GM21717 (cell line): Measurements from ENCODE around the gene ALG9.
"Not testable (repeated sequence)": the region's sequence is repeated elsewhere in the genome, so short reads cannot be mapped to it uniquely, and the experiment has no call there.

ENCODE experiments used
- ATAC-seq: cut with Tn5 transposase; IDR thresholded peaks from one replicate; pipeline ENCODE4 v1.9.1; 2021; ENCODE audit warnings: mild to moderate bottlenecking, moderate library complexity; ENCODE audit not compliant: unreplicated experiment

Gene ALG9

DNA sequence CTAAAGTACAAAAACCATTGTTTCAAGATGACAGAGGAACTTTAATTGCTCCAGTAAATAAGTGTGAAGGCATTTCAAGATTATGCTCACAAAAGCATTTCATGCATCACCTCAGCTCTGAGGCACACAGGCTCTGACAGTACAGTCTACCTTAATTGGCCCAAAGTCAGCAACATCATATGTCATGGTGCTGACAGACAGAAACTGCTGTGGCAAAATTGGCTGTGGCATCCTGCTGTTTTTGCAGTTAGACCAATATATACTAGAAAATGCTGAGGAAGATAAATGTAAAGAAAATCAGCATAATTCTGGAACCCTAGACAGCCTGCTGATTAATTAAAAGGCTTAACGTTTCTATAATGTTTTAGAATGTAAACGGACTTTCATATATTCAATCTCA, 70.2 kb downstream of the ALG9 start:
- ATAC-seq: no peak

DNA sequence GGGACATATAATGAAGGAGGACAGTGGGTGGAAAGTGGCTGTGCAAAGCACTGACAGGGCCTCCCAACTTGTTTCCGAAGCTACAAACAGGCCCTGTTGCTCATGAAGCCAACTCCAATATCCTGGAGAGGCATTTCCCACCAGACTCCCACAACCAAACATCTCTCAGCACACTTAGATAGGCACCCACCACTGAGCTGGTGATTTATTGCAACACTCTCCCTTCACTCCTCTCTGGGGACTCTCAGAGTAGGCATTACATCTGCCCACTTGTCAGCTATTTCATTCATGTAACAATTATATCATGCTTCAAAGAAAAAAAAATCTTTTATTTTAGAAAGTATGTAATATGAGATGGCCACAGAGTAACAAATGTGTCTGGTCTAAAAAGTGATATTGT, 73.1 kb downstream of the ALG9 start:
- ATAC-seq: no peak

DNA sequence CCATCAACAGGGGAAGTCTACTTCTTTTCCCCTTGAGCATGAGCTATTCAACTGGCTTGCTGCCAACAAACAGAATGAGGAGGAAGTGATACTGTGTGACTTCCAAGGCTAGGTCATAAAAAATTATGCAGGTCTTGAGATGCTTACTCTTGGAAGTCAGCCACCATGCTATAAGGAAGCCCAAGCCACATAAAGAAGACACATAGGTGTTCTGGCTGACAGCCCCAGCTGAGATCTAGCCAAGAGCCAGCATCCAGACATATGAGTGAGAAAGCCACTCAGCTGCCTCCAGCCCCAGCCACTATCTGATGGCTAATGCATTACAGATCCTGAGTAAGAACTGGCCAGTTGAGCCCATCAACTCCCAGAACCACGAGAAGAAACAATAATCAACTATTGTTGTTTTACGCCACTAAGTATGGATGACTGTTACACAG, 74.2 kb downstream of the ALG9 start:
- no peak for ATAC-seq

DNA sequence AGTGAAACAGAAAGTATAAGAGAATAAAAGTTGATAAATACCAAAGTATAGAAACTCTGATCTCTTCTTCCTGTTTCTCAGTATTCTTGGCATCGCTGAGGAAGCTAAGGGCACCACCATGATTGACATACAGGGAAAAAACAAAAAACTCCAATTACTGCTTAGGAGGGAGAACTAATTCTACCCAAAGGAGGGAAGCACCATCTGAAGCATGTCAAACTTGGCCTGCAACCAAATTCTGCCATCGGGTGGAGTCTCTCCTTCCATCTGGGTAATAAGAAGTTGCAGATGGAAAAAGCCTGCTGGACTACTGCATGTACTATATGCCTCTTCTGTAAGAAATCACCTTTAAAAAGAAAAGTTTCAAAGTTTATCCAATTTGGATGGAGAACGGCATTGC, 74.7 kb downstream of the ALG9 start:
- no peak for ATAC-seq

DNA sequence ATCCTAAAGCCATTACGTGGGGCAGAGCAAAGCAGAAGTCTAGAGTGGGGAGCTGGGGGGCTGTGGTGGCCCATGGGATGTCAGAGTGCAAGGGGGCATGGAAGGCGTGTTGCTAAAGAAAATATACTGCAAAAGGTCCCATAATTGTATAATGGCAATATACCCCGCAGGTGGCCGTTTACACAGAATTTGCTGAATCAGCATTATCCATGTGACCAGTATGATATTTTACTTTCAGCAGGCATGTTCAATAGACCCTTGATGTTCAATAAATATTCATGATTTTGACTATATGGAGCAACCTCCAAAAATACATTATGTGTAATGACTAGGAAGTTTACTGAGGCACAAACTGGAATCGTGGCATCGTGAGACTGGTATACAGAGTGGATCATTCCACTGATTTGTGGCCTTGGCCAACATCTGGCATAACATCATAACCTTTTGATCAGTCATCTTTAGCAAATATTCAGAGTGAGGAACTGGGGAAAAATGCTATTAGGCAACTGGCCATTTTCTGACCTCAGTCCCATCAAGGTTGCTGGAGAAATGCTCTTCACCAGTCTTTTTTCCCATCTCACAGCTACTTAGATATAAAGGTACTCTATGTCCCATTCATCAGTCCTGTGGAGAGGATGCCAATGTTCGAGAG, 75.9 kb downstream of the ALG9 start:
- ATAC-seq: no peak

DNA sequence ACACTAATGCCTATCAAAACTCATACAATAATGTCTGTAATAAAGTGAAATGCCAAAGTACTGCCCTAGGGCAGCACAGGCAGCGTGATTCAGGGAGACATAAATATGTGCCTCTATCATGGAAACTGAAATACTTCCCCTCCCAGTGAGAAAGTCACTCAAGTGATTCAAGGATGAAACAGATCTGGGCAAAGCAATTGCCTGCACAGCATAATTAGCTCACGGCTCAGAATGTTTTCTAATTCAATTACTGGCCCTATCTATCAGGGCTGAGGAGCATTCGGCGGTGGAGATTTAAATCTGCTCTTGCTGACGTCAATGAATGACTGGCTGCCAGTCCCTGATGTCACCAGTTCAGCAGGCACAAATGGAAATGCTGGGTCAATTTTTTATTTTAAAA, 77.5 kb downstream of the ALG9 start:
- ATAC-seq: no peak

DNA sequence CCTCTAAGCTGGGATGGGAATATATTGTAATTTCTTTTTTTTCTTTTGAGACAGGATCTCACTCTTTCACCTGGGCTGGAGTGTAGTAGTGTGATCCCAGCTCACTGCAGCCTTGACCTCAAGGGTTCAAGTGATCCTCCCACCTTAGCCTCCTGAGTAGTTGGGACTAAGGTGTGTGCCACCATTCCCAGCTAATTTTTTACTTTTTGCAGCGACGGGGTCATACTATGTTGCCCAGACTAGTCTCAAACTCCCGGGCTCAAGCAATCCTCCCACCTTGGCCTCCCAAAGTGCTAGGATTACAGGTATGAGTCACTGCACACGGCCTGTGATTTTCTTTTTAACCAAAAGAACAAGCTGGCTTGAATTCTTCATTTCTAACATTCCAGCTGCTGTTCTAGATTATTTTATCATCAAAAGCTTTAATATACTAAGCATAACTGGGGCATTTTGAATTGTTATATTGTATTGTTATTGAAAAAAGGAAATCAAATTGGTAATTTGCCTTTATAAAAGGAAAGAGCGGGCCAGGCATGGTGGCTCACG, 78.4 kb downstream of the ALG9 start:
- no peak for ATAC-seq

DNA sequence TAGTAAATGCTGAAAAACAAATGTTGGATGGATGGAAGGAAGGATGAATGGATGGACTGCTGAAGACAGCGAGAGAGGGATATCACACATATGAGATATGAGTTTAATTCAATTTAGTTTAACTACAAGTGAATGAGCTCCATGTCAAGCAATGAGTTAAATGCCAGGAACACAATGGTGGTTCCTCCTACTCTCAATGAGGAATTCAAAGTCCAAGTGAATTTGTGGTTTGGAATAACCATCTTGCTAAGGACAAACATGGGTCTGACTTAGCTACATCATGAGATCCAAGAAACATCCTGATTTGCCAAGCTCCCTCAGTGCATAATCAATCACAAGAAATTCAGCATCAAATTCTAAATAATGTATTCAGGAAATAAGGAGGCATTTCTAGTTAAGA, 79.1 kb downstream of the ALG9 start:
- ATAC-seq: no peak

DNA sequence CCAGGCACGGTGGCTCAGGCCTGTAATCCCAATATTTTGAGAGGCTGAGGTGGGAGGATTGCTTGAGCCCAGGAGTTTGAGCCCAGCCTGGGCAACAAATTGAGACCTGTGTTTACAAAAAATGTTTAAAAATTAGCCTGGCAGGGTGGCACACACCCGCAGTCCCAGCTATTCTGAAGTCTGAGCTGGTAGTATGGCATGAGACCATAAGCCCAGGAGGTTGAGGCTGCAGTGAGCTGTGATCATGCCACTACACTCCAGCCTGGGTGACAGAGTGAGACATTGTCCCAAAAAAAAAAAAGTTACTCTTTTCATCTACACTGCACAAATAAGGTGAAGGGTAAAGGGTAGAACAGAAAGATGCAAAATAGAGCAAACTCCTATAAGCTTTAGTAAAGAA, 82.9 kb downstream of the ALG9 start:
- no peak for ATAC-seq

DNA sequence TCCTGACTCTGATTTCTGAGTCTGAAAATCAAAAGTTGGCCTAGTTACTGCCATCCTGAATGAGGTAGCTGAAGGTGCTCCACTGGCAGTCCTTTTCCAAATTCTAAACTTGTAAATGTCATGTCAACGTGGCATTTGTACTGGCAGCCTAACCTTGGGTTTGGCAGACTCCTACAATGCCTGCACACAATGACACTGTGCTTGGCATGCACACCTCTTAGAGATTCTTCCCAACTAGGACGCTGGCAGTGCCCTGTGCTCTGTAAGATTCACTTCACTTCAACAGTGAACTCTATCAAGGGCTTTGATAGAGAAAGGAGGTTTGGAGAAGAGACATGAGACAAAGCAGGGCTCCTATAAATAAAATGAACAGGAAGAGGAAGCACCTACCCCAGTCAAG, 83.3 kb downstream of the ALG9 start:
- ATAC-seq: no peak

DNA sequence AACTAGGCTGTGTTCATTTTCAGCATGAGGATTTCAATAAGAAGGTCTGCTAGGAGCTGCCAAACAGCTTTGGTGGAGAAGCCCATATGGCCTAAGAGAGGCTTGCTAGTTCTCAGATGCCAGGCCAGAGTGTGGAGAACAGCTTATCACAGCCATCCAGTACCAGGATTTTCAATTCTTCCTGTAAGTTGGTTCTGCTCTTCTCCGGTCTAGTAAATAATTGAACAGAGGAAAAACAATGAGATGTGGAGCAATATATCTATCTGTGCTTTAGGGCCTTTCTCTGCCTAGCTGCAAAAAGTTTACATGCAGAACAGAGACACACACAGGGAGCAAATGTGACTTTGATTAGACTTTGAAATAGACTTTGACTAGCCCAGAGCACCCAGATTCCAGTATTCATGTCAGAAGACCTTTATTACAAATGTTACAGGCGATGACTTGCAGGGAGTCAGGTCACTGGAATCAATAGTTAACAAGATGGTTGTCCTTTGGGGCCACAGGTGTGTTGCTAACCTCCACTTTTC, 85.4 kb downstream of the ALG9 start:
- ATAC-seq: no peak

DNA sequence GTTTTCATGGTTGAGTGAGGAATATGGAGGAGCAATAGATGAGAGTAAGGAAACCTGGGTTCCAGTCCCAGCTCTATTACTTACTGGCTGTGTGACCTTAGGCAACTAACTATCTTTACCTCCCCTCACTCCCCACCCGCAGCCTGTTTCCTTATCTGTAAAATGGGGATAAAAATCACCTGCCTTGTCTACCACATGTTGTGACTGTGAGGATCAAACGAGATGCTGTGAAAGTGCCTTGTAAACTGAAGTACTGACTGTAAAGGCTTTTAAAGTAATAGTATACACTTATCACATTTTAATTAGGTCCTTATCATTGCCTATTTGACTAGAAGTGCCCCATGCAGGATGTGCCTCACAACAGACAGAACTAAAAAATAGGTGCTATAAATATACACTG, 86.3 kb downstream of the ALG9 start:
- ATAC-seq: no peak

DNA sequence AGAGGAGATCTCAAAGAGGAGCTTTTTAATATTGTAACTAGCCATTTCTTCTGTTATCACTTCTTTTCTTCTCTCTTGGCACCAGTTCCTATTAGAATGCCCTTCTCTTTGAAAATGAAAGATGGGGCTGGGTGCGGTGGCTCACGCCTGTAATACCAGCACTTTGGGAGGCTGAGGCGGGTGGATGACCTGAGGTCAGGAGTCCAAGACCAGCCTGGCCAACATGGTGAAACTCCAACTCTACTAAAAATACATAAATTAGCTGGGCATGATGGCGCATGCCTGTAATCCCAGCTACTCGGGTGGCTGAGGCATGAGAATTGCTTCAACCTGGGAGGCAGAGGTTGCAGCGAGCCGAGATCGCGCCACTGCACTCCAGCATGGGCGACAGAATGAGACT, 87.1 kb downstream of the ALG9 start:
- not testable (repeated sequence) for ATAC-seq

DNA sequence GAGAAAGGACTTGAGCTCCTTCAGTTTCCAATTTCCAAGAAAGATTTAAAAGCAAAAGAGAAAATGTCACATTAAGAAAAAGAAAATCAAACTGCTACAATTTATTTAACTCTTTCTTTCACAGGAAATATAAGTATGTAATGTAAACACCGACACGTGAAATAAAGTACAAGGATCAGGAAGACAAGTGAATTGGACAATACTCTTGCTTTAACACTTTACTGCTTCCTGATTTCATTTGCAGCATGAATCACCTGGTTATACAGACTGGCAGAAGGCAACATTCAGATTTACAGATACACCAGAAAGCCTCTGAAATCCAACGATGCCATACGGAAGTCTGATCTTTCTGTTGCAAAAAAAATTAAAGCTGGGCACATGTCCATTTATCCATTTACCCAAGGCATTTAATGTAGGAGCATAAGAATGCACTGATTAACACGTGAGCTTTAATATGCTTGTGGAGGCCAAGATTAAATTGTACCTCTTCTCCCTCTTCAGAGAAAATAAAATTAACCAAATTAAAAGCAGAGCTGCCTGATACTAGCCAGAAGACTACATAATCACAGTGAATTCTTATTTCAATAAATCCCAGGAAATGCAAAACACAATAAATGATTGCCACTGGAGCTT, 89.2 kb downstream of the ALG9 start:
- ATAC-seq: no peak

DNA sequence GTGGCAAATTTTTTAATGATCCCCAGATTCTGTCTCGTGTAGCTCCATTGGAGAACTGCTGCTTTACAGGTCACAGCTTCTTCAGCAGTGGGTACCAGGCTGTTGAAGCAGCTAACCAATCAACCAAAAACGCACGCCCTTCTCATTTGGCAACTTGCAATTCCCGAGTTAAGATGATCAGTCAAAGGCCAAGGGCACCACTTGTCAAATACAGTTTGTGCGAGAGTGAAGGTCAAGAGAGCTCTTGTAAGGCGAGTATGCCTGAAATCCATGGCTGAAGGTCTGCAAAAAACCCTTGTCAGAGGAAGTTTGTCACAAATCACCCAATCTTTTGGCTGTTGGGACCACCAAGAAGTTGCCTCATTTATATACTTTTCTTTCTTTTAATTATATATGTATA, 92.3 kb downstream of the ALG9 start:
- ATAC-seq: no peak

DNA sequence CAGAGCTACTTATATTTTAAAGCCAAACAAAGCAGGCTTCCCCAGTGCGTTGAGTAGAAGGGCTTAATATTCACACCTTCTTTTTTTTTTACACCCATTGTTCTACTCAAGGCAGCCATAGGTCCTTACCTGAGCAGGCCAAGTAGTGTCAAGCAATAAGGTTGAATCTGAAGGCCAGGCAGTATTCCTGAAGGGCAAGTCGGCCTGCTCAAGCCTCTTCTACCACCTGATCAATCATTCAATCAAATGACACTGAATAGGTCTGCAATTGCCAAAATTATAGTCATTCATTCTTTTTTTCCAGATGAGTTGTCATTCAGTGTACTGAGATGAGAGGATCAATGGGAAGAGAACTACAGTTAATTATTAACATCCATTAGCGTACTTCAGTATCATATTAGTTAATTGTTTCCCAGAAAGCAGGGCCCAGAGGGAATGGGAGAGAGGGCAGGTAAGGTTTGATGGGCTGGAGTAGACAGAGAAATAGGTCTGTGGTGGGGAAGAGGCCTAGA, 93.3 kb downstream of the ALG9 start:
- ATAC-seq: no peak

DNA sequence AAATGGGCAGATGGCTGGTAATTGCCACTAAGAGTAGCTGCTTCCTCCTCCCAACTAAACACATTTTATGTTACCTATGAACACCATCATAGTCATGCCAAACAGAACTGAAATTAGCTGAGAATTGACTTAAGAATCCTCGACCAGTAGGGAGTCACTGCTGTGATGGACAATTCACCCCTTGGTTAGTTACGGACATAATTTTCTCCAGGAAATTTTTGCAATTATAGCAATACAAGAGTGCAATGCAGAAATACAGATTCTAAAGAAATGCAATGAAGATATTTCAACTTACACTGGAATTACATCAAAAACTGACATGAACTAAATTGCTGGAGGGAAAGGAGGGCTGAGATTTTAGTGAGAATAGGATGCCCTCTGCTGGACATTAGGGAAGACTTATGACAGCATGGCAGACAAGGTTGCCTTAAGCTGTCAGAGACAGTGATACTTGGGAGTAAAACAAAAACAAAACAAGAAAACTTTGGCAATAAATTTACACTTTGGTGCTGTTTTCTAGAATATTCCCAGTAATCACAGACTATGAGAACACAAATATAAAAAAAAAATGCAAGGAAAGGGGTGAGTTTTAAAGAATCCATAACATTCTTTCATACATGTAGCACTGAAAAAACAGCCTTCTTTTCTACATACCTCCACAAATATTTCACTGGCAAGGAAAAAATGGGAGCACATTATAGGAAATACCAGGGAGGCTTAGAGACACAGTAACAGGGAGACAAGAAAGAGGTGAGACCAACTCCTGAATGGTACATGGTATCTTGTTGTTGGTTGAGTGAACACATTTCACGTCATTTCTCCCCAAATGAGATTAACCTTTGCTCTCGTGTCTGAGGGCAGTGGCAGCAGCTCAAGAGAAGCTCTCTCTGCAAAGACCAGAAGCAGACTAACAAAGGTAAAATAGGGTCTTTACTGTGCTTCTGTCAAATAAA, 94.0 kb downstream of the ALG9 start:
- ATAC-seq: peak; percentile 49

DNA sequence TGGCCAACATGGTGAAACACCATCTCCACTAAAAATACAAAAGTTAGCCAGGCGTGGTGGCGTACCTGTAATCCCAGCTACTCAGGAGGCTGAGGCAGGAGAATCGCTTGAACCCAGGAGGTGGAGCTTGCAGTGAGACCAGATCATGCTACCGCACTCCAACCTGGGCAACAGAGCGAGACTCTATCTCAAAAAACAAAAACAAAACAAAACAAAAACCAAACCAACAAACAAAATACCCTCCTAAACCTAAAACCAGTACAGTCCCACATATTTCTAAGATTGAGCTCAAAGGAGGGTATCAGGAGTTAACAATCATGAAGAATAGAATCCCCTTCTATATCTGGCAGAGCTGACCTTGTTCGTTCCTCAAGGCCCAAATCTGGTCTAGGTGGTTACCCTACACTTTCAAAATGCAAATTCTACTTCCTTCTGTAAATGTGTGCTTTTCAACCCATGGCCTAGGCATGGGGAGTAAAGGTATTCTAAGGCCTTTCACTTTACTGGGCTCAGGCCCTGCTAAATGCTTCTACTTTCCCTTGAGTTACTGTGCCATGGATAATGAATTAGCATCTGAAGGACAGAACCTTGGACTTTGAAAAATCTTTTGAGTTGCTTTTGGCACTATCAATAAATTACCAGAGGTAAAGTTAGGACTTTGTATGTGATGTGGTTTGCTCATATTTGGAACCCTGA, 94.8 kb downstream of the ALG9 start:
- ATAC-seq: peak; percentile 97

DNA sequence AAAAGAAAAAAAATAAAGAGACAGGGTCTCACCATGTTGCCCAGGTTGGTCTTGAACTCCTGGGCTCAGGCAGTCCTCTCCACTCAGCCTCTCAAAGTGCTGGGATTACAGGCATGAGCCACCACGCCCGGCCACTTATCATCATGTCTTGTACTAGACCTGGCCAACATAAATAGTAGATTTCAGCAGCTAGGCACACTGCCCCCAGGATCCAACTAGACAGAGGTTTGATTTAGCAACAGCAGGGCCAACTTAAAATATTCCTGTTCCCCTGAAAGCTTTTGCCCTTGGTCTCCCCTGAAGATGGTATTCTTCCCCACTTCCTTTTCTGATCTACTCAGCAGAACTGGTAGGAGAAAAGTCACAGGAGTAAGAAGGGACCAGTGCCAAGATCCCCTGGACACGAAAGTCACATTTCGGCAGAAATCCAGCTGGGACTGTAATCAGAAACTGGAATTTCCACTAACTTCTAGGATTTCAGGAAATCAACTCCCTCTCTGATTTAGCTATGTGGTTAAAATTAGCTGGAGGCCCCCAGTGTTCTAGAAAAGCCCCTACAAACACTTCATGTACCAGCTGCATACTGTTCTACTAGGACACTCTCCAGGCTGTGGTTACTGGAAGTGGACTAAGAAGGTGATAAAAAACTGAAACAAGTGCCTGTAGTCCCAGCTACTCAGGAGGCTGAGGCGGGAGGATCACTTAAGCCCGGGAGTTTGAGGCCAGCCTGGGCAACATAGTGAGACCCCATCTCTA, 96.2 kb downstream of the ALG9 start:
- ATAC-seq: no peak

DNA sequence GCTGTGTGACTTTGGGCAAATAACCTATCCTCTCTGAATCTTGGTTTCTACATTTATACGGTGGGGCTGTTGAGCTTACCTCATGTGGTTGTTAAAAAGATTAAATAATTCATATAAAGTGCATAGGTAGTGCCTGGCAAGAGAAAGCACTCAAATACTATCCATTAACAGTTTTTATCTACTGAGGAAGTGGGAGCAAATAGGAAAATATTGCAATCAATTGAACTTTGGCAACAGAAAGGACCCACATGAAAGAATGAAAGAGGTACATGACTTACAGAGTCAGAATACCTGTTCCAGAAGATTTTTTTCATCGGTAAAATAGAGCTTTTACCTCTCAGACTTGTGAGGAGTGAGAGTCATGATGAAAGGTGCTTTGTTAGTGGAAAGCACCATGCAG, 98.8 kb downstream of the ALG9 start:
- no peak for ATAC-seq
